Caco-2 (cell line): ENCODE data around the gene ALG3. TPM values are rescaled to one million over a fixed set of nuclear protein-coding genes. Genes with fewer than 3 reads are reported as not detected.

Source experiments
- BruUV-seq: library from RNA; stranded (reverse); fragments of 400-500 nt; replicated peaks from 2 replicates; lab custom pipeline; 2021; lab: Mats Ljungman, UMichigan
- CTCF ChIA-PET: fragments of 300-600 bp; sonication (Branson Sonifier 250); formaldehyde crosslinking; loops from one replicate; lab custom pipeline; 2022; ENCODE audit warnings: antibody characterized with exemption; lab: Charles Lee
- POLR2A ChIA-PET: fragments of 300-600 bp; sonication (Branson Sonifier 250); formaldehyde crosslinking; loops from one replicate; lab custom pipeline; 2022; ENCODE audit warnings: antibody characterized with exemption; lab: Charles Lee
- DNase-seq, 2 experiments: peaks; one replicate each; pipeline versions ENCODE4 v3.0.0 to v3.0.0-alpha.2; 2020 to 2022
- H3K27me3 ChIP-seq: replicated peaks from 2 replicates; pipeline ENCODE4 v1.6.0; 2011; ENCODE audit warnings: low read length; ENCODE audit not compliant: control insufficient read depth, insufficient read depth
- H3K36me3 ChIP-seq: 2 replicates; pipeline ENCODE4 v1.5.1; 2011; ENCODE audit warnings: low read length; ENCODE audit not compliant: control insufficient read depth, insufficient read depth
- H3K4me1 ChIP-seq: fragments of 250-450 bp; sonication (Bioruptor Pico); 2 replicates; pipeline ENCODE4 v1.5.1; 2020; ENCODE audit warnings: mild to moderate bottlenecking
- H3K4me3 ChIP-seq: 2 replicates; pipeline ENCODE4 v1.5.1; 2011; ENCODE audit warnings: low read depth, mild to moderate bottlenecking, control low read depth, low read length
- H3K9me3 ChIP-seq: fragments of 250-450 bp; sonication (Bioruptor Pico); 2 replicates; pipeline ENCODE4 v1.5.1; 2020; ENCODE audit warnings: mild to moderate bottlenecking, moderate library complexity
- H3K27ac Mint-ChIP-seq: one replicate; pipeline ENCODE4 v1.8.0; 2022; ENCODE audit warnings: mixed read lengths; ENCODE audit not compliant: unreplicated experiment
- H3K27me3 Mint-ChIP-seq: one replicate; pipeline ENCODE4 v1.8.0; 2022; ENCODE audit warnings: mixed read lengths; ENCODE audit not compliant: insufficient read depth, unreplicated experiment
- H3K36me3 Mint-ChIP-seq: one replicate; pipeline ENCODE4 v1.8.0; 2022; ENCODE audit warnings: mild to moderate bottlenecking, mixed read lengths; ENCODE audit not compliant: insufficient read depth, unreplicated experiment
- H3K4me1 Mint-ChIP-seq: one replicate; pipeline ENCODE4 v1.8.0; 2022; ENCODE audit warnings: low read depth, mixed read lengths; ENCODE audit not compliant: unreplicated experiment
- H3K4me3 Mint-ChIP-seq: one replicate; pipeline ENCODE4 v1.8.0; 2022; ENCODE audit warnings: mild to moderate bottlenecking, moderate library complexity, mixed read lengths; ENCODE audit not compliant: unreplicated experiment
- H3K9me3 Mint-ChIP-seq: one replicate; pipeline ENCODE4 v1.8.0; 2022; ENCODE audit warnings: mixed read lengths; ENCODE audit not compliant: unreplicated experiment
- CTCF ChIP-seq, 2 experiments: fragments of 200-600 bp in 1 of 2; IDR thresholded peaks; 1 replicate in 1 of 2; 2 replicates in 1 of 2; pipeline versions ENCODE4 v1.5.1 to v1.8.0; 2011 to 2022; ENCODE audit warnings: antibody characterized with exemption in 1 of 2, control low read depth in 1 of 2, inconsistent platforms in 1 of 2, low read depth in 1 of 2, low read length in 1 of 2, mild to moderate bottlenecking in 1 of 2, moderate library complexity in 1 of 2; ENCODE audit not compliant: insufficient read depth in 1 of 2, severe bottlenecking in 1 of 2, unreplicated experiment in 1 of 2
- intact Hi-C: fragments of 100-400 bp; cut with micrococcal nuclease; formaldehyde crosslinking; loops from one replicate; pipeline ENCODE4 v1.10.0; 2022; ENCODE audit not compliant: unreplicated experiment
- total RNA-seq: library from RNA; stranded (reverse); gene quantifications from 2 replicates; pipeline ENCODE4 v1.2.3, GENCODE V29; 2022

The ALG3 gene
- total RNA-seq, 1 experiment from 2014 or later: 73.4 TPM

- POLR2A ChIA-PET: interaction anchor here (0.7 kb wide), 1 partner anchor 49 kb away, joined by 6 read pairs; no protein-coding TSS in a partner anchor
- TF ChIP-seq CTCF (IDR thresholded peaks at IDR 0.05; ENCODE audit: insufficient read depth in 1 of 2, low read depth in 1 of 2, low read length in 1 of 2, severe bottlenecking in 1 of 2, unreplicated experiment in 1 of 2): no peak
- H3K4me1 Mint-ChIP-seq: peaks cover 7% of the 10 kb centered on the region
- no peaks in the 10 kb centered on the region for H3K9me3 Mint-ChIP-seq
- no peak overlapping the region for H3K27ac Mint-ChIP-seq
- H3K4me3 Mint-ChIP-seq: no peak overlapping the region
- Histone ChIP-seq H3K4me3 (no peak overlapping the region), H3K27me3 (no peaks in the 10 kb centered on the region), H3K4me1 (no peaks in the 10 kb centered on the region), H3K36me3 (no peaks in the 10 kb centered on the region), H3K9me3 (no peaks in the 10 kb centered on the region)
- intact Hi-C loops: no loop called here
- CTCF ChIA-PET: no interaction called here
- BruUV-seq: no TSS peak
- H3K27me3 Mint-ChIP-seq: peaks cover 15% of the 10 kb centered on the region
- DNase-seq: no peak
- H3K36me3 Mint-ChIP-seq: peaks cover 10% of the 10 kb centered on the region
These were observed 13.3 kb downstream of the ALG3 start for GRCh38 chr3:184235381-184236032.

- DNase-seq: no peak
- Histone ChIP-seq H3K36me3 (no peaks in the 10 kb centered on the region), H3K4me3 (no peak overlapping the region), H3K27me3 (no peaks in the 10 kb centered on the region), H3K9me3 (no peaks in the 10 kb centered on the region), H3K4me1 (peaks cover 2% of the 10 kb centered on the region)
- BruUV-seq: no TSS peak
- peaks cover 7% of the 10 kb centered on the region for H3K4me1 Mint-ChIP-seq
- no peak overlapping the region for H3K4me3 Mint-ChIP-seq
- no peak overlapping the region for H3K27ac Mint-ChIP-seq
- no peak for TF ChIP-seq CTCF (IDR thresholded peaks at IDR 0.05; ENCODE audit: insufficient read depth in 1 of 2, low read depth in 1 of 2, low read length in 1 of 2, severe bottlenecking in 1 of 2, unreplicated experiment in 1 of 2)
- ChIA-PET CTCF (no interaction called here), POLR2A (interaction anchor here (0.7 kb wide), 1 partner anchor 48 kb away, joined by 6 read pairs; no protein-coding TSS in a partner anchor)
- H3K9me3 Mint-ChIP-seq: no peaks in the 10 kb centered on the region
- intact Hi-C loops: no loop called here
- H3K36me3 Mint-ChIP-seq: peaks cover 6% of the 10 kb centered on the region
- H3K27me3 Mint-ChIP-seq: peaks cover 15% of the 10 kb centered on the region
These were observed 13.9 kb downstream of the ALG3 start for GRCh38 chr3:184234671-184235380.

- H3K4me3 Mint-ChIP-seq: no peak overlapping the region
- H3K9me3 Mint-ChIP-seq: no peaks in the 10 kb centered on the region
- H3K4me1 ChIP-seq: peaks cover 8% of the 10 kb centered on the region
- peaks cover 15% of the 10 kb centered on the region for H3K27me3 Mint-ChIP-seq
- intact Hi-C loops: no loop called here
- no peaks in the 10 kb centered on the region for H3K27me3 ChIP-seq
- DNase-seq: peak in 1 of 2 experiments; percentile 20
- TF ChIP-seq CTCF (IDR thresholded peaks at IDR 0.05; ENCODE audit: insufficient read depth in 1 of 2, low read depth in 1 of 2, low read length in 1 of 2, severe bottlenecking in 1 of 2, unreplicated experiment in 1 of 2): no peak
- BruUV-seq: no TSS peak
- H3K36me3 Mint-ChIP-seq: peaks cover 4% of the 10 kb centered on the region
- no peaks in the 10 kb centered on the region for H3K36me3 ChIP-seq
- H3K9me3 ChIP-seq: no peaks in the 10 kb centered on the region
- ChIA-PET POLR2A (no interaction called here), CTCF (no interaction called here)
- H3K4me1 Mint-ChIP-seq: peaks cover 7% of the 10 kb centered on the region
- H3K4me3 ChIP-seq: no peak overlapping the region
- H3K27ac Mint-ChIP-seq: no peak overlapping the region
These were observed 14.5 kb downstream of the ALG3 start for GRCh38 chr3:184234224-184234623.
